GM12891 (cell line): ENCODE data around the gene CCNF.

ENCODE experiments used
- POLR2A ChIP-seq: IDR thresholded peaks from 2 replicates; pipeline ENCODE4 v1.6.1; 2011; ENCODE audit warnings: low read depth, low read length, control low read depth
- POLR2AphosphoS5 ChIP-seq: IDR thresholded peaks from 2 replicates; pipeline ENCODE4 v1.6.1; 2011; ENCODE audit warnings: low read depth, low read length, control low read depth
- TAF1 ChIP-seq: IDR thresholded peaks from 2 replicates; pipeline ENCODE4 v1.6.1; 2011; ENCODE audit warnings: low read depth, low read length, control low read depth

DNA sequence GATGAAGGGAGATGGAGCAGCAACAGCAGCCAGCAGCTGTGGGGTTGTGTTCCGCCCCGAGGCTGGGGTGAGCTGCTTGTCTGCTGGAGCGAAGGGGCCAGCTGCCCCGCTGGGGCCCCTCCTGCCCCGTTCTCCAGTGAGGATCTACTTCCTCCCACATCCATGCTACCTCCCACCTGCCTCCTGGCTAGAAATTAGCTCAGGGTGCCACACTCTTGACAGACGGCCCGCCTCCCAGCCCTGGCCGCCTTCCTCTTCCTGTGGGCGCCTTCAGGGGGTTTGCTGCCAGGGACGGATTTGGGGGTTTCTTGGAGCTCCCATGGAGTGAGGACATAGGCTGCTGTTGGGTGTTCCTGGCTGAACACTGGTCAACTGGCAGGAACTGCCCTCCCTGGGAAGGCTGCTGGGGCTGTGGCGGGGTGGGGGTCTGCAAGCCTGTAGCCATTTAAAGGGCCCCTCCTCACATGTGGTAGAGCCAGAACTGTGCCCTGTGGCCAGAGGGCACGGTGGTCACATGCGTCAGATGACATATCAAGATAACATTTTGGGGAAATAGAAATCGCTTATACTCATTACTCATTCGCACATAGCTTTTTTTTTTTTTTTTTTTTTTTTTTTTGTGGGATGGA lies 58.8 kb downstream of the CCNF start:
- no peak for TF ChIP-seq POLR2AphosphoS5
- no peak for TF ChIP-seq POLR2A
- no peak for TF ChIP-seq TAF1
